Rectal smooth muscle tissue (tissue), 1 donor: ENCODE results near the gene TLR7.

Source experiments
- H3K27ac ChIP-seq: one replicate; pipeline ENCODE4 v1.7.0; 2013; ENCODE audit warnings: low read depth, low read length, inconsistent platforms
- H3K27me3 ChIP-seq: one replicate; pipeline ENCODE4 v1.7.0; 2013; ENCODE audit warnings: low read length; ENCODE audit not compliant: control insufficient read depth, insufficient read depth
- H3K36me3 ChIP-seq: one replicate; pipeline ENCODE4 v1.7.0; 2013; ENCODE audit warnings: low read length; ENCODE audit not compliant: control insufficient read depth, insufficient read depth
- H3K4me1 ChIP-seq: one replicate; pipeline ENCODE4 v1.7.0; 2013; ENCODE audit warnings: low read length; ENCODE audit not compliant: control insufficient read depth, insufficient read depth
- H3K4me3 ChIP-seq: one replicate; pipeline ENCODE4 v1.7.0; 2013; ENCODE audit warnings: low read length
- H3K9ac ChIP-seq: one replicate; pipeline ENCODE4 v1.7.0; 2013; ENCODE audit warnings: low read length

TLR7 gene

DNA sequence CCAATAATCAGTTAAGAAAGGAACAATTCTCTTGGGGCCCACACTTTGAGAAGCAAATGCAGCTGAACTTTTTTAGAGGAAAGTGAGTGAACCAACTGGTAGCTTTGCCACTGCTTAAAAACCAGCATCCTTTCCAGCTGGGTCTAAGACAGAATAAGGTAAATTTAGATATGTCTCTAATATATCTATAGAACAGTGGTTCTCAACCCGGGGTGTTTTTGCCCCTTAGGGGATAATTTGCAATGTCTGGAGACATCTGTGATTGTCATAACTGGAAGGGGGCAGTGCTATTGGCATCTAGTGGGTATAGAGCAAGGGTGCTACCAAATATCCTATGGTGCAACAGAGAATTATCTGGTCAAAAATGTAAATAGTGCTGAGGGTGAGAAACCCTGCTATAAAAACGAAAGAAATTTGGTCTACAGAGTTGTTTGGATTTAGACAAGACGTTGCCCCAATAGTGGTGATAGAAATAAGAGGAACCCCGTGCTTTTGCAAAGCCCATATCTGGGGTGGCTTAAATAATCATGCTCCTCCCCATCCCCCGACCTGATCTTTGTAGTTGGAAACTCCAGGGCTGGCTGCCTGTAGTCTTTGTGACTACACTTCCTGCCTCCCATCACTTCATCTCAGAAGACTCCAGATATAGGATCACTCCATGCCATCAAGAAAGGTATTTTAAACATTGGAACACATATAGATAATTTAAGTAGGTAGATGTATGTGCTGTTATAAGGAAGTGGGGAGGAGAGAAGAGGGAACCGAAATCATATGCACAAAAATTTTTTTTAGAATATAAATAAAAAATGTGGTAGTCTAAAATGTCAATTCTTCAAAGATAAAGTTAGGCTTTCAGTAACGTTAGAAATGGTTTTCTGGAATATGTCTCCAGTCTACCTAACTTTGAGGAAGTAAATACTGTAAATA lies at the start of gene TLR7:
Gene TLR7 (plus strand): TSS at position 622 of the 927 bp plus-strand sequence. CDS start 507 bp downstream, outside the sequence.
- no peaks in the 10 kb centered on the region for H3K27me3 ChIP-seq
- H3K27ac ChIP-seq: no peak within 1 kb of the TSS
- H3K4me1 ChIP-seq: no peaks in the 10 kb centered on the region
- no peak within 1 kb of the TSS for H3K9ac ChIP-seq
- H3K36me3 ChIP-seq: no peaks in the 10 kb centered on the region
- no peak within 1 kb of the TSS for H3K4me3 ChIP-seq

DNA sequence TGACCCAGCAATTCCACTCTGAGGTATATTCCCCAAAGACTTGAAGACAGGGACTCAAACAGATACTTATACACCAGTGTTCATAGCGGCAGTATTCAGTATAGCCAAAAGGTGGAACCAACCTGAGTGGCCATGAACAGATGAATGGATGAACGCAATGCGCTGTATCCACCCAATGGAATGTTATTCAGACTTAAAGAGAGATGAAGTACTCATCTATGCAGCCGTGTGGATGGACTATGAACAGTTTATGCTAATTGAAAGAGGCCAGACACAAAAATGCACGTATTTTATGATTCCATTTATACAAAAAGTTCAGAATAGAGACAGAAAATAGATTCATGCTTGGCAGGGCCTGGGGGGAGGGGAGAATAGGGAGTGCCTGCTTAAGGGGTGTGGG lies 49.3 kb upstream of the TLR7 start:
- Histone ChIP-seq H3K4me3 (no peak overlapping the region), H3K36me3 (peaks cover 2% of the 10 kb centered on the region), H3K9ac (no peak overlapping the region), H3K27me3 (no peaks in the 10 kb centered on the region), H3K4me1 (no peaks in the 10 kb centered on the region), H3K27ac (no peak overlapping the region)

DNA sequence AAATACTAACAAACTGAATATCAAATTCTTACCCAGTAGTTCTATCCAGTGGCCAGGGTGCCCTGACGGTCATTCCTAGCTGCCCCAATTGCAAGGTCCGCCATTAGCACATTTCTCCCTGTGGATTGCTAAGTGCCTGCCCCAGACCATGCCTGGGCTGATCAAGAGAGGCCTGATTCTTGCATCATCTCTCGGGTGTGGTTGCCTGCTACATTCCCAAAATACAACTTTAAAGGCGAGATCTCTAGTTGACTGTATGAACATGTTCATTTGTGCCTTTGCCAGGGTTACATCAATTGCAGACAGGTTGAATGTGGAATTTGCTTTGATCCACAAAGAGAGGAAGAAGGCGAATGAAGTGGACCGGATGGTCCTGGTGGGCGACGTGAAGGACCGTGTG lies 47.6 kb upstream of the TLR7 start:
- no peak overlapping the region for H3K9ac ChIP-seq
- no peak overlapping the region for H3K27ac ChIP-seq
- H3K4me3 ChIP-seq: no peak overlapping the region
- peaks cover 2% of the 10 kb centered on the region for H3K27me3 ChIP-seq
- no peaks in the 10 kb centered on the region for H3K4me1 ChIP-seq
- peaks cover 2% of the 10 kb centered on the region for H3K36me3 ChIP-seq

DNA sequence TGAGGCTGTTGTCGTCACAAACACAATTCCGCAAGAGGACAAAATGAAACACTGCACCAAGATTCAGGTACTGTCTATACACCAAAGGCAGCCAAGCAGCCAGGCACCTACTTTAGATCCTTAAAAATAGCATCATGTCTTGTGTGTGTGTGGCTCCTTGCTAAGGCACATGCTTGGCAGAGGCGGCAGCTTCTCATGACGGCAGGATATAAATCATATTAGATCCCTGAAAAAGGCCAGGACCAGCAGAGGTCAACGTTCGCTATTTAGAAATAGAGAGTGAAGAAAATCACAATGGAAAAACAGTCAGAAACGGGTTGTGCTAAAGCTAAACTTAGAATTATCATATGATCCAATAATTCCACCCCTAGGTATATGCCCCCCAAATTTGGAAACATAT lies 46.1 kb upstream of the TLR7 start:
- no peak overlapping the region for H3K27ac ChIP-seq
- peaks cover 2% of the 10 kb centered on the region for H3K27me3 ChIP-seq
- H3K36me3 ChIP-seq: no peaks in the 10 kb centered on the region

DNA sequence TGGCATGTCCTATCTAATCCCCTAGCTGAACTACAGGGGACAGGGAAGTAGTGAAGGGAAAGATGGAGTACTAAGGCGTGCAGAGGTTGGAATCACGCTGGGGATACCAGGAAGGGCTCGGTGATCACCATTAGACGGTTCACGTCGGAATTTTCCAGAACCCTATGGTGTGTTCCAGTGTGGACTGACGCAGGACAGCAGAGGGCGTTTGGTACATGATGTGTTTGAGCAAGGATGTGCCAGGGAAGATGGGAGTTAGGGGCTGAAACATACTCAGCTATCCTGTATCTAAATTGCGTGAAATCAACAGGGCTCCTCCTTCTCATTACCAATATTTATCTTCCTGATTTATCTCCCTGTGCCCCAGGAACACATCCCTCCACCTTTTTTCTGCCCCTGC lies 41.9 kb upstream of the TLR7 start:
- Histone ChIP-seq H3K27ac (no peak overlapping the region), H3K9ac (no peak overlapping the region), H3K36me3 (no peaks in the 10 kb centered on the region), H3K4me3 (no peak overlapping the region), H3K4me1 (no peaks in the 10 kb centered on the region), H3K27me3 (peaks cover 2% of the 10 kb centered on the region)

More for the DNA sequence above, 46.1 kb upstream of the TLR7 start:
- Histone ChIP-seq H3K9ac (no peak overlapping the region), H3K4me3 (no peak overlapping the region), H3K4me1 (no peaks in the 10 kb centered on the region)

DNA sequence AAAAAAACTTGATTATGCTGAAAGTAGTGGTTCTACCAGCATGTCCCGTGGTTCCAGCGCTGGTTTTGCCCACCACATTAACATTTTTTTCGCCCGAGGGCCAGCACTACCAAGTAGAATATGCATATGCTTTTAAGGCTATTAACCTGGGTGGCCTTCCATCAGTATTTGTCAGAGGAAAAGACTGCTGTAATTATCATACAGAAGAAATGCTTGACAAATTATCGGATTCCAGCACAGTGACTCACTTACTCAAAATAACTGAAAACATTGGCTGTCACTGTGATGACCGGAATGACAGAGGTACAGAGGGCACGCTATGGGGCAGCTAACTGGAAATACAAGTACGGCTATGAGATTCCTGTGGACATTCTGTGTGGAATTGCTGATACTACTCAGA lies 41.1 kb upstream of the TLR7 start:
- Histone ChIP-seq H3K36me3 (no peaks in the 10 kb centered on the region), H3K4me3 (no peak overlapping the region), H3K4me1 (no peaks in the 10 kb centered on the region), H3K9ac (no peak overlapping the region), H3K27me3 (peaks cover 2% of the 10 kb centered on the region), H3K27ac (no peak overlapping the region)

DNA sequence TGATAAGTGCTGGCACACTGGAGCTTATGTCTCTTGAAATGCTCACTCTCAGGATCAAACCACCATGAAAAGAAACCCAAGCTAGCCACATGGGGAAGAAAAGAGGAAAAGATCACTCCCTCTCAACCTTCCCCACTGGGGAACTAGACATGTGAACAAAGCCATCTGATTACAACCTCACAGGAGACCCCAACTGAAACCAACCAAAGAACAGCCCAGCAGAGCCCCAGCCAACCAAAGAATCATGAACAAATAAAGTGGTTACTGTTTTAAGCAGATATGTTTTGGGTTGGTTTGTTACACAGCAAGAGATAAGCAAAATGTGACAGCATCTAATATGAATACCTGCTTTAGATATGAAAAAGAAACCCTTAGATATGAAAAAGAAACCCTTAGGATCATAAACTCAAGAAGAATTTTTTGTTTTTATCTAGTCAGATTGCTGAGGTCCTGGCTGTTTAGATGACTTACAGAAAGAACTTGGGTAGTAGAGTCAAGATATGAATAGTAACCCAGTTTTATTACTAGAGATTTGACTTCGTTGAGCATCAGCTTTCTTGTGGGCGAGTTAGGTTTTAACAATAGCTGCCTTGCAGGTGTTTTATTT lies 23.7 kb upstream of the TLR7 start:
- no peak overlapping the region for H3K27ac ChIP-seq
- H3K4me1 ChIP-seq: no peaks in the 10 kb centered on the region

DNA sequence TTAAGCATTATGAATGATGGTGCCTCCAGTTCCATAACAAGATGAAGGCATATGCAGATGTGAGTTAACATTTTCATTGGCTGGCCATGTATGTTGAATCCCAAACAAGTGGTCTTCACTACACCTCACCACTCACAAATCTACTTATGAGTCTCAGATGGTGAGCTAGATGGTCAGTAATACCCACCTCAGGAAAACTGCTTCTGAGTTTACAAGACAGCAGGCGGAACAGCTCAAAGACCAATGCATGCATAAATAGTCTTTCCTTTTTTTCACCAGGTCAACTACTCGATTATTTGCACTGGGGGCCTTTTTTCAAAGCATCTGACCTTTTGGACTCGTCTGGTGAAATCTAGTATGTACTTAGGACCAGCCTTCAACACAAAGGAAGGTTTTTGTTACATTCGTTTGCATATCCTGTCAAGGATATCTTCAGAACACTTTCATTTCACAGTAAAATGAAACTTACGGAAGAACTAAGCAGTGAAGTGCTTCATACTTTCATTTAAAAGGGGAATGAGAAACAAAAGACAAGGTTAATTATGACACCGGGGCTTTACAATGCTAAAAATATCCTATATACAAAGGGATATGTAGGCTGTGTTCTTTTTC lies 23.1 kb upstream of the TLR7 start:
- H3K27ac ChIP-seq: no peak overlapping the region
- no peaks in the 10 kb centered on the region for H3K36me3 ChIP-seq
- no peaks in the 10 kb centered on the region for H3K4me1 ChIP-seq
- H3K9ac ChIP-seq: no peak overlapping the region
- no peak overlapping the region for H3K4me3 ChIP-seq
- H3K27me3 ChIP-seq: no peaks in the 10 kb centered on the region

More for the DNA sequence above, 23.7 kb upstream of the TLR7 start:
- Histone ChIP-seq H3K4me3 (no peak overlapping the region), H3K27me3 (no peaks in the 10 kb centered on the region), H3K9ac (no peak overlapping the region), H3K36me3 (no peaks in the 10 kb centered on the region)

DNA sequence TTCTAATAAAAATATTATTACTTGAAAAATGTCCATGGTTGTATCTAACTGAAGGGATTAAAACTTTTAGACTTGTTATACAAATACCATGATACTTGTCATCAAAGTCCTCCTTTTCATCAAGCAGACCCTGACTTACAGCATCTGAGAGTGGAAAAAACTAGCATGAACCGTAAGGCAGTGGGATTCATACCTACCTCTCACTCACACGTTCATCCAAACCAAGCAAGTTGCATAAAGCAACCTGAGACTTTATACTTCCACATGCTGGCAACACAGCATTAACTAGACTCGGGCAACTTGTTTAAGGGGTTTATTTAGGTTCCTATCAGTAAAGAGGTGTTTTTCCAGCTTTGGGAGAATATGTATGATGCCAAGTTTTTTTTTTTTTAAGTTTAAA lies 22.6 kb upstream of the TLR7 start:
- no peaks in the 10 kb centered on the region for H3K4me1 ChIP-seq
- no peak overlapping the region for H3K4me3 ChIP-seq
- H3K27ac ChIP-seq: no peak overlapping the region
- H3K9ac ChIP-seq: no peak overlapping the region
- H3K36me3 ChIP-seq: no peaks in the 10 kb centered on the region
- no peaks in the 10 kb centered on the region for H3K27me3 ChIP-seq

DNA sequence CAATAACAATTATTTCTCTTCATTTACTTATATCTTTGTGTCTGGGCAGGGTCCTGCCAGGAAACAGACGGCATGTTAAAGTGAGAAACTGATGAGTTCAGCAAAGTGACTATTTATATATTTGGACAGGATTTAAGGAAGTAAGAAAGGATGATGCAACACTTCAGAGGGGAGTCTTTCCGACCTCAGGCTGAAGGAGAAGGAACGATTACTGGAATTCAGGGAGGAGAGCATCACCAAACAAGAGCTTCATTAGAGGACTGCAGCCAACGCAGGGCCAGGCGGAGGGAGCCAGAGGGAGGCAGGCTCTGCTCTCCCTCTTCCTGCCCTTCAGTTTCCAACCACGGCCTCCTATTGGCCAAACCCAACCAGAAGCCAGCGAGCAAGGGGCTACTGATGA lies 1.5 kb upstream of the TLR7 start:
- Histone ChIP-seq H3K9ac (no peak overlapping the region), H3K4me1 (no peaks in the 10 kb centered on the region), H3K36me3 (no peaks in the 10 kb centered on the region), H3K27ac (no peak overlapping the region), H3K27me3 (no peaks in the 10 kb centered on the region), H3K4me3 (no peak overlapping the region)

DNA sequence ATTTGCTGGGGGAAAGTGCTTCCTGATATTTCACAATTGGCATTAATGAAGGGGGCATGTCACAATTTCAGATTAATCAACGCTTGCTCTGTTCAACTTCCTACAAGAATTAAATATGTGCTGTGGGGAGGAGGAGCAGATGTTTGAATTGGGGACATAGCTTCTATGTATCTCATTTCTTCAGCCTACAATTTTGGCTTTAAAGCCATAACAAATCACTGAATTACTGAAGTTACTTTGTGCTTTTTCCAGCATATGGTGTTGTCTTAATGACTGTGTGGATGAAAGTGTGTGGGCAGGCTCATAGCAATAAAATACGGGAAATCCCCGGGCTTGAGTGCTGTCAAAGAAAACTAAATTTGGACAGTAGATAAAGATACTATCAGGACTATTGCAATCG lies 813 bp downstream of the TLR7 start:
- Histone ChIP-seq H3K27me3 (no peaks in the 10 kb centered on the region), H3K4me1 (no peaks in the 10 kb centered on the region), H3K27ac (no peak overlapping the region), H3K4me3 (no peak overlapping the region), H3K36me3 (no peaks in the 10 kb centered on the region), H3K9ac (no peak overlapping the region)

DNA sequence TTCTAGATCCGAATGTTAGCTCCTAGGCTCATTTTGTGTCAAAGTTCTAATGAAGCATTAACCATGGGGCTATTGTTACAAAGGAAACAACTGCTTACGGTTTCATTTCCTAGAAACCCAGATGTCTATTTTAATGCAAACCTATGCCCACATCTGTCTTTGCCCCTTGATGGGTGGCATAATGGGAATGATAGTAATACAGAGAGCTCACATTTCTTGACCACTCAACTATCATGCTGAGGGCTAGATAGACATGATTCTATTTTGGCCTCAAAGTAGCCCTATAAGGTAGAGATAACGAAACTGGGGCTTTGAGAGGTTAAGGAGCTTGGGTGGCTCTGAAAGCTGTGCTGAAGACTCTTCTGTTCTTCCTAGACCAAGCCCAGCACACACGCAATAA lies 1.9 kb downstream of the TLR7 start:
- H3K4me1 ChIP-seq: no peaks in the 10 kb centered on the region
- no peak overlapping the region for H3K9ac ChIP-seq
- H3K27me3 ChIP-seq: no peaks in the 10 kb centered on the region
- H3K36me3 ChIP-seq: no peaks in the 10 kb centered on the region
- H3K4me3 ChIP-seq: no peak overlapping the region
- H3K27ac ChIP-seq: no peak overlapping the region
